Measurements from ENCODE around the gene ZBTB7A. TPM values are rescaled to one million over a fixed set of nuclear protein-coding genes. Genes with fewer than 3 reads are reported as not detected.

The ZBTB7A gene
- total and polyA plus RNA-seq, 10 of the 15 experiments (the other 5 are each of a cell fraction or from before 2014, with no cell fraction given) = 0.26 to 42.4 (median 4.5) TPM

DNA sequence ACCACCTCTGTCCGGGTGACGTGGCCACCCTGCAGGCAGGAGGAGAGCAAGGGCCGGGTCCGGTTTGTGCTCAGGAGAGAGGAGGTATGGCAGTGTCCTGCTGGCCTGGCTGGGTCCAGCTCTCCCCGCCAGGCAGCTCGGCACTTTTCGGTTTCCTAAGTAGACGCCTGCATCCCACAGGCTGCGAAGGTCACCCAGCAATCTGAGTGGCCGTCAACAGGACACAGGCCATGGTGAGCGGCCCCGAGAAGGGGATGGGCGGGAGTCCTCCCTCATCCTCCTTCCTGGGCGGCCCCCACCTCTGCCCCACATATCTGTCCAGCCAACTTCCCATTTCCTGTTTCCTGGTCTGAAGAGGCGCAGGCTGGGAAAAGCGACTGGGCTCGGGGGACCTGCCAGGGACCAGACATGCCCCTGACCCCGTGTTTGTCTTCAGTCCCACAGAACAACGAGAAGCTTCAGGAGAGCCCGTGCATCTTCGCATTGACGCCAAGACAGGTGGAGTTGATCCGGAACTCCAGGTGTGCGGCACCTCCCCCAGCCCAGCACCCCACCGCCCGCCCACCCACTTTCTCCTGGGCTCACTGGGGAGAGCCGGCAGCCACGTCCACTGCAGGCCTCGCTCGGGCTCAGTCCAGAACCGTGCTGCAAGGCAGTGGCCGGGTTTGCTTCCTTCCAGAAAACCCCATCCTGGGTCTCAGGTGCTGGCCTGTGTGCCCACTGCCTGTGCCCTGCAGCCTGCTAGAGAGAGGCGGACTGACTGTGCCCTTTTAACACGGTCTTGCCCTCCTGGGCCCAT, 42.9 kb downstream of the ZBTB7A start:
- ChIA-PET POLR2A (no interaction called here), SMC1A (ENCODE audit: uncharacterized antibody, unreplicated experiment) (no interaction called here), RAD21 (ENCODE audit: unreplicated experiment) (no interaction called here), CTCF (no interaction called here)
- H2AFZ ChIP-seq (ENCODE audit: control insufficient read depth, low read depth, low read length) = no peak overlapping the region
- DNase-seq (ENCODE audit: low read depth, low spot score) = no peak
- H4K20me1 ChIP-seq (ENCODE audit: control insufficient read depth, insufficient read depth) = no peaks in the 10 kb centered on the region
- no peak overlapping the region for H3K27ac ChIP-seq (ENCODE audit: control insufficient read depth, insufficient read depth)
- no peaks in the 10 kb centered on the region for H3K27me3 ChIP-seq (replicated peaks in 1 of 2; ENCODE audit: control insufficient read depth in 2 of 2, insufficient read depth in 2 of 2, low read length in 1 of 2)
- no peak overlapping the region for H3K9ac ChIP-seq (ENCODE audit: control insufficient read depth, insufficient read depth, low read length)
- WGBS (ENCODE audit: insufficient coverage, insufficient replicate concordance, low lambda C conversion rate, missing lambda C conversion rate) = 91% methylated on average over 33 of the region's 34 CpGs
- peaks cover 0 to 5% of the 10 kb centered on the region in 2 experiments; a peak in 2 of 4 replicates for H3K36me3 ChIP-seq (ENCODE audit: control insufficient read depth in 2 of 2, insufficient read depth in 2 of 2, low read length in 1 of 2)
- in situ Hi-C loops (cut with MboI) = no loop called here
- intact Hi-C loops (cut with micrococcal nuclease; ENCODE audit: unreplicated experiment) = no loop called here
- ATAC-seq = no peak
- TF ChIP-seq FOXK2 (IDR thresholded peaks at IDR 0.05) (no peak), SREBF2 (IDR thresholded peaks at IDR 0.05; ENCODE audit: low read length) (no peak), ZNF217 (IDR thresholded peaks at IDR 0.05) (no peak), MXI1 (IDR thresholded peaks at IDR 0.05; ENCODE audit: low read depth, low read length) (no peak), KDM1A (IDR thresholded peaks at IDR 0.05; ENCODE audit: borderline replicate concordance) (no peak), IKZF1 (conservative IDR thresholded peaks at IDR 0.05) (no peak), MYB (IDR thresholded peaks at IDR 0.05; ENCODE audit: borderline replicate concordance, low read depth, low read length) (no peak), TCF7 (IDR thresholded peaks at IDR 0.05; ENCODE audit: borderline replicate concordance) (no peak), WRNIP1 (IDR thresholded peaks at IDR 0.05; ENCODE audit: borderline replicate concordance, low read depth, low read length) (no peak), RAD21 (IDR thresholded peaks at IDR 0.05; ENCODE audit: insufficient read depth, low read depth, low read length) (no peak), SIN3A (IDR thresholded peaks at IDR 0.05; ENCODE audit: low read depth, low read length) (no peak), BRCA1 (IDR thresholded peaks at IDR 0.05; ENCODE audit: low read depth, low read length) (no peak), RCOR1 (conservative IDR thresholded peaks at IDR 0.05; ENCODE audit: low read depth, low read length) (no peak)
- TF ChIP-seq, protein P1, sequence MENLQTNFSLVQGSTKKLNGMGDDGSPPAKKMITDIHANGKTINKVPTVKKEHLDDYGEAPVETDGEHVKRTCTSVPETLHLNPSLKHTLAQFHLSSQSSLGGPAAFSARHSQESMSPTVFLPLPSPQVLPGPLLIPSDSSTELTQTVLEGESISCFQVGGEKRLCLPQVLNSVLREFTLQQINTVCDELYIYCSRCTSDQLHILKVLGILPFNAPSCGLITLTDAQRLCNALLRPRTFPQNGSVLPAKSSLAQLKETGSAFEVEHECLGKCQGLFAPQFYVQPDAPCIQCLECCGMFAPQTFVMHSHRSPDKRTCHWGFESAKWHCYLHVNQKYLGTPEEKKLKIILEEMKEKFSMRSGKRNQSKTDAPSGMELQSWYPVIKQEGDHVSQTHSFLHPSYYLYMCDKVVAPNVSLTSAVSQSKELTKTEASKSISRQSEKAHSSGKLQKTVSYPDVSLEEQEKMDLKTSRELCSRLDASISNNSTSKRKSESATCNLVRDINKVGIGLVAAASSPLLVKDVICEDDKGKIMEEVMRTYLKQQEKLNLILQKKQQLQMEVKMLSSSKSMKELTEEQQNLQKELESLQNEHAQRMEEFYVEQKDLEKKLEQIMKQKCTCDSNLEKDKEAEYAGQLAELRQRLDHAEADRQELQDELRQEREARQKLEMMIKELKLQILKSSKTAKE (IDR thresholded peaks at IDR 0.05; ENCODE audit: low read depth, poor library complexity, severe bottlenecking) = no peak
- no peaks in the 10 kb centered on the region for H3K4me1 ChIP-seq (ENCODE audit: control insufficient read depth, insufficient read depth, low read length)
- no peak overlapping the region for H3K4me3 ChIP-seq
- no peak overlapping the region for H3K4me2 ChIP-seq (ENCODE audit: control insufficient read depth, insufficient read depth)
- no peak for FAIRE-seq
- BruUV-seq (replicated peaks) = TSS peak; percentile 56
- H3K79me2 ChIP-seq (ENCODE audit: control insufficient read depth, insufficient read depth, low read length) = no peaks in the 10 kb centered on the region
- no peaks in the 10 kb centered on the region for H3K9me3 ChIP-seq (replicated peaks; ENCODE audit: control insufficient read depth, insufficient read depth, low read length)

Measured in GM12878 (cell line).